ENCODE results near the gene ZNF236. TPM values are rescaled to one million over a fixed set of nuclear protein-coding genes. Genes with fewer than 3 reads are reported as not detected.

Gene ZNF236
- total and polyA plus RNA-seq, 2 of the 8 experiments (the other 6 are each of a cell fraction or from before 2014, with no cell fraction given) = 6.7 to 14.5 TPM

DNA sequence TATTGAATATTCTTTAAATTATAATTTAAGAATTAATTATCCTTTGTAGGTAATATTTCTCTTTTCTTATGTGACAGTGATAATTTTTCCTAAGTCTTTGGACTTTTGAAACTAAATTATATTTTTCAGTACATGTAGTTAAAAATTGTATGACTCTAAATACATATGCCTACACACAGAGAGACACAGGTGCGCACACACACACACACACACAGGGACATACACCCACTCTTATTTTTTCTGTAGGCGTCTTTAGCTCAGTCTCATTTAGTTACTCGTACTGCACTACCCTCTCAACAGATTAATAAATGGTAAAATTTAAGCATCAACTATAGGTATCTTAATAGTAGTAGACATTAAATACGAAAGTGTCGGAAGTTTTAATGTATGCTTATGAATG, 56.1 kb downstream of the ZNF236 start (continued):
- TF ChIP-seq SIX5 (IDR thresholded peaks at IDR 0.05; ENCODE audit: low read depth, low read length) (no peak), ZNF274 (IDR thresholded peaks at IDR 0.05; ENCODE audit: borderline replicate concordance, extremely low read depth, low read length) (no peak), SRF (IDR thresholded peaks at IDR 0.05; ENCODE audit: low read depth, low read length) (no peak), RBBP5 (IDR thresholded peaks at IDR 0.05; ENCODE audit: borderline replicate concordance, low read depth, low read length) (no peak)
- TF ChIP-seq, protein P1, sequence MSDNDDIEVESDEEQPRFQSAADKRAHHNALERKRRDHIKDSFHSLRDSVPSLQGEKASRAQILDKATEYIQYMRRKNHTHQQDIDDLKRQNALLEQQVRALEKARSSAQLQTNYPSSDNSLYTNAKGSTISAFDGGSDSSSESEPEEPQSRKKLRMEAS (IDR thresholded peaks at IDR 0.05) = no peak

All from H1 (cell line).